HG02885 (cell line): ENCODE measurements around the gene U2SURP.
"Not testable (repeated sequence)": the region's sequence is repeated elsewhere in the genome, so short reads cannot be mapped to it uniquely, and the experiment has no call there.

Experiments
- ATAC-seq: cut with Tn5 transposase; IDR thresholded peaks from one replicate; pipeline ENCODE4 v1.9.1; 2021; ENCODE audit warnings: mild to moderate bottlenecking; ENCODE audit not compliant: unreplicated experiment, poor library complexity

U2SURP gene

GRCh38 chr3:142975316-142975995, 25.9 kb upstream of the U2SURP start:
- no peak for ATAC-seq

- ATAC-seq = no peak
Measured at GRCh38 chr3:142976621-142977398, 24.6 kb upstream of the U2SURP start.

- ATAC-seq = no peak
Measured at GRCh38 chr3:142977399-142977728, 24.0 kb upstream of the U2SURP start.

- no peak for ATAC-seq
Measured at GRCh38 chr3:142981108-142981507, 20.3 kb upstream of the U2SURP start.

GRCh38 chr3:142982038-142982773, 19.2 kb upstream of the U2SURP start:
- no peak for ATAC-seq

GRCh38 chr3:142983318-142983717, 18.1 kb upstream of the U2SURP start:
- ATAC-seq = no peak

GRCh38 chr3:142984255-142984654, 17.1 kb upstream of the U2SURP start:
- ATAC-seq = no peak

- peak; percentile 55 for ATAC-seq
Measured at GRCh38 chr3:142987080-142987700, 14.2 kb upstream of the U2SURP start.

GRCh38 chr3:142987707-142988106, 13.7 kb upstream of the U2SURP start:
- peak; percentile 68 for ATAC-seq

GRCh38 chr3:142988221-142988620, 13.1 kb upstream of the U2SURP start:
- ATAC-seq = not testable (repeated sequence)

GRCh38 chr3:142988826-142989225, 12.5 kb upstream of the U2SURP start:
- not testable (repeated sequence) for ATAC-seq

- no peak for ATAC-seq
Measured at GRCh38 chr3:142990721-142991120, 10.6 kb upstream of the U2SURP start.

- no peak for ATAC-seq
Measured at GRCh38 chr3:142992323-142992722, 9.0 kb upstream of the U2SURP start.

GRCh38 chr3:142993958-142994442, 7.4 kb upstream of the U2SURP start:
- ATAC-seq = peak; percentile 81

GRCh38 chr3:142997330-142997729, 4.0 kb upstream of the U2SURP start:
- ATAC-seq = no peak

GRCh38 chr3:142998439-142998838, 2.9 kb upstream of the U2SURP start:
- no peak for ATAC-seq

GRCh38 chr3:142999881-143000280, 1.5 kb upstream of the U2SURP start:
- ATAC-seq = no peak

GRCh38 chr3:143000528-143000927, 842 bp upstream of the U2SURP start:
- no peak for ATAC-seq

GRCh38 chr3:143001034-143001368, 369 bp upstream of the U2SURP start:
- ATAC-seq = peak; percentile 69

GRCh38 chr3:143002083-143002712, 828 bp downstream of the U2SURP start:
- peak; percentile 34 for ATAC-seq
